Activated CD8-positive, alpha-beta memory T cell treated with anti-CD3 and anti-CD28 coated beads, Interleukin-2, amount 10 ng/mL, durations not matched to agents 7 days and 5 days (primary cell): ENCODE results near the gene COL23A1. TPM values are rescaled to one million over a fixed set of nuclear protein-coding genes. Genes with fewer than 3 reads are reported as not detected.
A peak's percentile ranks its signal among the peaks of the same experiment; 100 is the strongest.

Experiments used
- ATAC-seq: fragments of 150-1000 bp; cut with Tn5 transposase; one replicate; pipeline ENCODE4 v1.10.0; 2021; ENCODE audit warnings: moderate library complexity
- CTCF ChIA-PET: fragments of 350-600 bp; sonication (Branson Sonifier 250); formaldehyde crosslinking; loops from one replicate; lab custom pipeline; 2021; ENCODE audit warnings: antibody characterized with exemption; lab: Charles Lee
- DNase-seq: peaks from one replicate; pipeline ENCODE4 v3.0.0-alpha.2; 2020
- H3K27ac Mint-ChIP-seq: one replicate; pipeline ENCODE4 v1.8.0; 2021; ENCODE audit warnings: mild to moderate bottlenecking, mixed read lengths
- H3K27me3 Mint-ChIP-seq: one replicate; pipeline ENCODE4 v1.8.0; 2021; ENCODE audit warnings: mixed read lengths
- H3K36me3 Mint-ChIP-seq: one replicate; pipeline ENCODE4 v1.8.0; 2021; ENCODE audit warnings: mild to moderate bottlenecking, mixed read lengths
- H3K4me1 Mint-ChIP-seq: one replicate; pipeline ENCODE4 v1.8.0; 2021; ENCODE audit warnings: mixed read lengths
- H3K4me3 Mint-ChIP-seq: one replicate; pipeline ENCODE4 v1.8.0; 2021; ENCODE audit warnings: mild to moderate bottlenecking, moderate library complexity, mixed read lengths
- H3K9me3 Mint-ChIP-seq: one replicate; pipeline ENCODE4 v1.8.0; 2022; ENCODE audit warnings: low read depth, mixed read lengths
- total RNA-seq, 2 experiments: library from RNA; stranded (reverse); gene quantifications; one replicate each; pipeline ENCODE4 v1.2.3, GENCODE V29; 2021

Gene COL23A1
- total RNA-seq = under 1 TPM; 0.18 to 0.19 TPM

DNA sequence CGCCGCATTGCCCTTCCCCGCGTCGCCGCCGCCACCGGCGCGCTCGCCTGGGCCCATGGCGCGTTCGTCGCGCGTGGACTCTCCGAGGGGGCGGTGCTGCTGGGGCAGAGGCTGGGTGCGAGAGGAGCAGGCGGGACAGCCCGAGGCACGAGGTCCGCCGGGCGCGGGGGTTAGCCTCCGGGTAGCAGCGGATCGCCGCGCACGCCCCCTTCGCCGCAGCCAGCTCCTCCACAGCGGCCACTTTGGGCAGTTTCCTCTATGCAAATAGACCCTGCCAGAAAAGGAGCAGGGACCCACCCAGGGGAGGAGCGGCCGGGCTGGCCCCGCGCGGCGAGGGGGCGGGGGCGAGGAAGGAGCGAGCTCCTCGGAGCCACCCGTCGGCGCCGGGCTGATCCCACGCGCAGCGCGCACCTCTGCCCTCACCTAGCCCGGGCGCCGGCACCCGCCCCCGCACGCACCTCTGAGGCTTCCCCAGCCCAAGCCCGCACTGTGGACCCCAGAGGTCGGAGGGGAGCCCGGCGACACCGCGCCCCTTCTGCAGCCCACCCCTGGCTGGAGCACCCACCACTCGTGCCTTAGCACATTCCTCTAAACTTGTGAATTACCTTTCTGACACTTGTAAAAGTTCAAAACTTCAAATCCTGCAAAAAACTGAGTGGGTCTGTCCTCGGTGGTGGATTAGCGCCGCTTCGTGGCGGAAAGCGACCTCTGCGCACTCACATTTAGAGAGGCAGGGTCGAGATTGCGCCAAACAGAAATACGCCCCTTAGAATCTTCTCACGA is at the start of gene COL23A1:
TSS of gene COL23A1 (minus strand) at position 253 of the 783 bp plus-strand sequence.
- peak; percentile 45 for DNase-seq
- H3K27me3 Mint-ChIP-seq = peaks cover 52% of the 10 kb centered on the region
- peak within 1 kb of the TSS; percentile 16 for H3K4me3 Mint-ChIP-seq

DNA sequence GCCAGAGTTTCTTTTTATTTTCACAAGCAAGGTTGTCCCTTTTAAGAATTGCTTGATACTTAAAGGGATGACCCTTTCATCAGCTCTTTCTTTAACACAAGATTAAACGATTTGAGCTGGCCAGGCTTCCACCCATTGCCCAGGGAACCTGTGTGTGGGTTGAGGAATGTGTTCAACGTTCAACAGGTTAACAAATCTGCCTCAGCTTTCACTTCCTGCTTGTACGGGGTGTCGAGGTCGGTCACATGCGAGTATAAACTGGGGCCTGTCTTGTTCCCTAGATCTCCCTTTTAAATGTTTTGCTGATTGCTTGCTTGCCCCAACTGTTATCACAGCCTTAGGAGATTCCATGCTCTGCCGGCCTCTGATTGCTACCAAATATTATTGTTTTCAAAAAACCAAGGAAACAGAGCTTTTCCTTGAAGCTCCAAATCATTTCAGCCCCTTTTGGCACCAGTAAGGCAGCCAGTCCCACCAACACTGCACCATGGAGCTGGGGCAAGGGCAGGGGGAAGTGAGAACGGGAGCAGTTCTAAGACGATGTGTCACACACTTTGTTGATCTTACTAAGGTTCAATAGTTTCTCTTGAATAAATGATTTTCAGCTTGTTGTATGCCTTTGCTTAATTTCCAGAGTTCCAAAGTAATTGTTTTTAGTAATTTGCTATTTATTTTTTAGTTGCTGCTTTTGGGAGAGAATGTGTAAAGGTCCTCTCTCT is 47.3 kb upstream of the COL23A1 start:
- H3K36me3 Mint-ChIP-seq = no peaks in the 10 kb centered on the region
- no peaks in the 10 kb centered on the region for H3K9me3 Mint-ChIP-seq
- ATAC-seq (no peak), DNase-seq (no peak)
- CTCF ChIA-PET = interaction anchor here (1.1 kb wide), 1 partner anchor 14 kb away, joined by 3 read pairs; no protein-coding TSS in a partner anchor
- no peak overlapping the region for H3K4me3 Mint-ChIP-seq
- H3K27ac Mint-ChIP-seq = no peak overlapping the region
- H3K4me1 Mint-ChIP-seq = no peaks in the 10 kb centered on the region
- H3K27me3 Mint-ChIP-seq = peaks cover 15% of the 10 kb centered on the region

More for the DNA sequence above, at the start of gene COL23A1:
- Mint-ChIP-seq H3K4me1 (peaks cover 5% of the 10 kb centered on the region), H3K36me3 (peaks cover 15% of the 10 kb centered on the region), H3K9me3 (peaks cover 13% of the 10 kb centered on the region), H3K27ac (no peak within 1 kb of the TSS)
- CTCF ChIA-PET = interaction anchor here (0.6 to 1.8 kb wide), 3 partner anchors 9 to 36 kb away, joined by 3 to 4 read pairs (median 3); no protein-coding TSS in a partner anchor
- ATAC-seq = peak; percentile 69

DNA sequence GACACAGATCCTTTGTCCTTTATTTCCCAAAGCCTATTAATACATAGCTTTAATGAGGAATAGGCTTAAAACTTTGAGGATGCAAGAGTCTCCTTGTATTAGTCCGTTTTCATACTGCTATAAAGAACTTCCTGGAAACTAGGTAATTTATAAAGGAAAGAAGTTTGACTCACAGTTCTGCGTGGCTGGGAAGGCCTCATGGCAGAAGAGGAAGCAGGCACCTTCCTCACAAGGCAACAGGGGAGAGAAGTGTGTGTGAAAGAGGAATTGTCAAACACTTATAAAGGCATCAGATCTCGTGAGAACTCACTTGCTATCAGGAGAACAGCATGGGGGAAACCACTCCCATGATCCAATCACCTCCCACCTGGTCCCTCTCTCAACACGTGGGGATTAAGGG is 42.1 kb upstream of the COL23A1 start:
- DNase-seq = no peak

DNA sequence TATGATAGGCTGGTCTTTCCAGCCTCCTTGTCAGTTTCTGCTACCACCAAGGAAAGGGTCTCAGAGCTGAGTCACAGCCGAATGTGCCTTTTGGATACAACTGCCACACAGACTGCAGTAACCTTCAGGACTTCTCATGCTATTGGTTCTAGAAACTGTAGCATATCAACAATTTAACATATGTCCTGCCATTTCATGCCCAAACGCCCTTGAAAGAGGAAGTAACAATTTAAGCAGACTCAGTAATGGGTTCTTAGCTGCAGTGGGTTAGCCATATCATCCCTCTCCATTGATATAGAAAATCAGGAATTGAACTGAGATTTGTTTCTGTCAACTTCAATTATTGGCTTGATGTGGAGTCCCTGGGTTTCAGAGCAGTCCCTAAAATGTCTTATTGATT is 40.8 kb upstream of the COL23A1 start:
- H3K36me3 Mint-ChIP-seq = peaks cover 2% of the 10 kb centered on the region
- DNase-seq = no peak
- no peak overlapping the region for H3K27ac Mint-ChIP-seq
- H3K9me3 Mint-ChIP-seq = no peaks in the 10 kb centered on the region
- CTCF ChIA-PET = no interaction called here
- H3K27me3 Mint-ChIP-seq = peaks cover 17% of the 10 kb centered on the region
- H3K4me3 Mint-ChIP-seq = no peak overlapping the region
- H3K4me1 Mint-ChIP-seq = peaks cover 4% of the 10 kb centered on the region
- ATAC-seq = no peak

More for the DNA sequence above, 42.1 kb upstream of the COL23A1 start:
- peaks cover 19% of the 10 kb centered on the region for H3K27me3 Mint-ChIP-seq
- no peak for ATAC-seq
- H3K4me1 Mint-ChIP-seq = peaks cover 4% of the 10 kb centered on the region
- H3K36me3 Mint-ChIP-seq = peaks cover 2% of the 10 kb centered on the region
- no peak overlapping the region for H3K27ac Mint-ChIP-seq
- CTCF ChIA-PET = no interaction called here
- no peaks in the 10 kb centered on the region for H3K9me3 Mint-ChIP-seq
- H3K4me3 Mint-ChIP-seq = no peak overlapping the region

DNA sequence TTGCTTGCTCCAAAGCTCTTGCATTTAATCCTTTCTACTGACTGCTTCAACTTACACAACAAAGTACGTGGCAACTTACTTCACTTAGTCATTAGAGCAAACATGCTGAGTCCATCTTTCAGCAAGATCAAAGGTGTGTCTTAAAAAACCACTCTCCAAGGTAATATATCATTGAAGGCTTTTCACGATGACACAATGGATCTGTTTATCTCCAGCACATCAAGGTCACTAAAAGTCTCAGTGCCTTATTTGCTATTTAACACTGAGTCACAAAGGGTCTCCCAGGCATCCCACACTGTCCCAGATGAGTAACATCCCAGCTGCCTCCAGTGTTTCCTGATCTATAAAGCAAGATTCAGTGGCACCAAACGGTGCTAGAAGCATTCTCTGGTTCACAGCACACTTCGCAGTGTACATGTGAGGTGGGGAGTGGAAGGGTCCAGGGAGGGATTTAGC is 40.3 kb upstream of the COL23A1 start:
- CTCF ChIA-PET = no interaction called here
- ATAC-seq (no peak), DNase-seq (no peak)
- Mint-ChIP-seq H3K4me1 (peaks cover 8% of the 10 kb centered on the region), H3K4me3 (no peak overlapping the region), H3K27ac (no peak overlapping the region), H3K36me3 (peaks cover 2% of the 10 kb centered on the region), H3K27me3 (peaks cover 17% of the 10 kb centered on the region), H3K9me3 (no peaks in the 10 kb centered on the region)

DNA sequence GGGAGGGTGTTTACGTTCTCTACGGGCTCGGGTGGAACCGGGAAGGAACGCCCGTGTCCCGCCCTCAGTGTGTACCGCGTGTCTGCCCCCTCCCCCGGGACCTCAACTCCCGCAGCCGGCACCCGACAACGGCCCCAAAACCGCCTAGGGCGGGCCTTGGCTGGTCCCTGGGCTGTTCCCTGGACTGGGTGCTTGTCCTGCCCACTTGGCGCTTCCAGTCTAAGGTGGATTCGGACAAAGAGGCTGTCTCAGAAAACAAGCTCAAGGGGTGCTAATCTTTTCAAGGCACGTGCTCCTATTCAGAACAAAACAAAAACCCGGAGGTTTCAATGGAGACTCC is 37.0 kb upstream of the COL23A1 start:
- H3K4me1 Mint-ChIP-seq = peaks cover 27% of the 10 kb centered on the region

DNA sequence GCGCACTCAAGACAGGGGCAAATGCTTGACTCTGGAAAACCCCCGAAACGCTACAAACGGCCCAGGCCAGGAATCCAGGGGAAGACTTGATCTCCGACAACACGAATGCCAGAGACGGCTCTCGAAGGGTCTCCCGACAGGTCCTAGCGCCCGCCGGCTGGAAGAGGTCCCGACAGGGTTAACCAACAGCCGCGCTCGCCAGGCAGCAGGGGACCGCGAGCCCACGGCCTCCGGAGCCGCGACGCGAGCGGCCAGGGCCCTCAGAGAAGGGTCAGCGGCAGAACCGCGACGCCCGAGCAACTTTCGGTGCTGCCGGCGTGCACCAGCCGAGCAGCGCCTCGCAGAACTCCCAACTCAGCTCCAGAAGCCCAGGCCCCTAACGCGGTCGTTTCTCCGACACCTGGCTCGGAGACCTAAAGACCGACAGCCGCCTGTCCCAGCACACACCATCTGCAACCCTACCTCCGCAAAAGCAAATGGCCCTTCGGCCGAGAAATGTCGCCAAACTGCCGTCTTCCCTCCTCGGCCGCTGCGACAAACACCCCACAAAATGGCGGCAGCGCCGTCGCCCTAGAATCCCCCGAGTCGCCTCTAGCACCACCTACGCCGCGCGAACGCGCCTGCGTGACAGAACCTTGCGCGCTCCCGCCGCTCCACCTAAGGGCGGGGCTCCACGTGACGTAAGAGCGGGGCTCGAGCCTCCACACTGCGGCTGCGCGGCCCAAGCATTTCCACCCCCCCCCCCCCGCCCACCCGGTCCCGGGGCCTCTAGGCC is 36.5 kb upstream of the COL23A1 start, which contains the start of gene CLK4:
TSS of gene CLK4 (minus strand) at position 567 of the 775 bp plus-strand sequence. CDS start 3,634 bp downstream, outside the sequence.
- Mint-ChIP-seq H3K4me1 (peaks cover 27% of the 10 kb centered on the region), H3K27ac (peak within 1 kb of the TSS; percentile 97)
- DNase-seq = peak; percentile 96

More for the DNA sequence above, 37.0 kb upstream of the COL23A1 start:
- Mint-ChIP-seq H3K9me3 (no peaks in the 10 kb centered on the region), H3K27me3 (peaks cover 4% of the 10 kb centered on the region), H3K36me3 (peaks cover 12% of the 10 kb centered on the region), H3K4me3 (peak overlapping the region; percentile 88), H3K27ac (peak overlapping the region; percentile 54)
- ATAC-seq = no peak
- CTCF ChIA-PET = interaction anchor here (1.2 kb wide), 1 partner anchor 15 kb away, joined by 3 read pairs; no protein-coding TSS in a partner anchor
- no peak for DNase-seq

DNA sequence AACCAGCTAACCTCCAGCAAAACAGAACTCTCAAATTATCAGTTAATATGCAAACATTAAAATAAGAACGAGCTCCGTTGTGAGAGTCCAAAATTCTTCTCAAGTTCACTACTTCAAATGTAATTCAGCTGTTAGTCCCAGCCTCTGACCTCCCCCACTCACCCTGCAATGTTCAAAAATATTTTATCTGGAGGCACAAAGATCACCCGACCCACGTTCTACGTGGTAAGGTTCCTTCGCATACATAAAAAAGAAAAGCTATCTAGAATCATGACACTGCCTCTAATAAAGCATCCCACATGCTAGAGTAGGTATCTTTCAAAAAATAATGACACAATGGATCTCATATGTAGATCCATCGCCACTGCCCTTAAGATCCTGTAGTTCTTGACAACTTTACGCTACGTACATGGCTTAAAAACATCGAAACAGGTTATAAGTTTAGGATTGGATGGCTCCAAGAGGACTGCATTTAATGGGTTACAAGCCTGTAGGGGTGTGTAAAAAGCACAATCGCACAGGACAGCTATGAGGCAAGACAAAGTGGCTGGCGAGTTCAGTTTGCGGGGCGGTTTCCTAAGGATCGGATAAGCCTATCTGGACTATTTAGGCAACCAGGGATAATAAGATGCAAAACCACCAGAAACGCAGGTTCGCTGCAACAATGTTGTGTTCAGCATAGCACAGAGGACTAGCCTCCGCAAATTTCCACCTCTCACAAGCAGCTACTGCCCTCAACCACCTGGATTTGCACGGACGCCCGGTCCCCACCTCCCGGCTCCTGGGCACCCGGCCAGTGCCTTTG is 35.7 kb upstream of the COL23A1 start:
- Mint-ChIP-seq H3K27me3 (peaks cover 4% of the 10 kb centered on the region), H3K4me1 (peaks cover 27% of the 10 kb centered on the region), H3K27ac (peak overlapping the region; percentile 97), H3K4me3 (peak overlapping the region; percentile 88), H3K9me3 (no peaks in the 10 kb centered on the region), H3K36me3 (peaks cover 22% of the 10 kb centered on the region)
- CTCF ChIA-PET = interaction anchor here (1.0 to 1.2 kb wide), 3 partner anchors 10 to 35 kb away, joined by 3 read pairs; no protein-coding TSS in a partner anchor
- peak; percentile 34 for ATAC-seq
- DNase-seq = no peak

More for the DNA sequence above, 36.5 kb upstream of the COL23A1 start, which contains the start of gene CLK4:
- peak; percentile 91 for ATAC-seq
- Mint-ChIP-seq H3K9me3 (no peaks in the 10 kb centered on the region), H3K36me3 (peaks cover 16% of the 10 kb centered on the region), H3K27me3 (peaks cover 4% of the 10 kb centered on the region), H3K4me3 (peak within 1 kb of the TSS; percentile 88)
- CTCF ChIA-PET = interaction anchor here (1.2 kb wide), 2 partner anchors 15 to 36 kb away, joined by 3 read pairs; no protein-coding TSS in a partner anchor

DNA sequence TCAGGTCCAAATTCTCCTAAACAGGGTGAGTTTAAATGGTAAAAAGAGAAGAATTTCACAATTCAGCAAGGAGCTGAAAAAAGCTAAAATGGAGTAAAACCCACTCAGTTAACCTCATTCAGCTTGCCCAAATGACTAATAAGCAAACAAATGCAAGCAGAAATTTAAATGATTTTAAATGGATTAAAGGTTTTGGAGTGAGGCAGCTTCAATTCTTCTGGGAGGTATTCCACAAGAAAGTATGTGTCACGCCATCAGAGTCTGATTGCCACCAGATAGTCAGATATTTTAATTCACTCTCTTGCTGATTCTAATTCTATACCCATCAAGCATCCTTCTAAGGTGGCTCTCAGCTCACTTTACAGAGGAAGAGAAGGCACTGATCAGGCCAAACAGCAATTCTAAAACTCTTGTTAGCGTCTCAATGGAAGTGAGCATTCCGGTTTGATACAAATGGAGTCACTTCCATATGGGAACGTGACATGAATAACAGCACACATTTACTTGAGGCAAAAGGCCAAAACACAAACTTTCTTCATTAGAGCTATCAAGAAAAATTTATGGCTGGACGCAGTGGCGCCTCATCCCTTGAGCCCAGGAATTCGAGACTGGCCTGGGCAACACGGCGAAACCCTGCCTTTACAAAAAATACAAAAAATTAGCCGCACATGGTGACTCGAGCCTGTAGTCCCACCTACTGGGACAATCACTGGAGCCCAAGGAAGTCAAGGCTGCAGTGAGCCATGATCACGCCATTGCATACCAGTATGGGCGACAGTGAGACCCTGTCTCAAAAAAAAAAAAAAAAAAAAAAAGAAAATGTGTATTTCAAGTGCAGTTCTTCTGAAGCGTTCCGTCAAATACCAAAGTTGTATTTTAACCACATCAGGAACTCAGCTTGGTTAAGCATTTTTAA is 34.7 kb upstream of the COL23A1 start:
- CTCF ChIA-PET = interaction anchor here (0.8 to 1.6 kb wide), 7 partner anchors 9 to 390 kb away, joined by 3 to 5 read pairs (median 3); partner anchors contain the start of gene COL23A1

DNA sequence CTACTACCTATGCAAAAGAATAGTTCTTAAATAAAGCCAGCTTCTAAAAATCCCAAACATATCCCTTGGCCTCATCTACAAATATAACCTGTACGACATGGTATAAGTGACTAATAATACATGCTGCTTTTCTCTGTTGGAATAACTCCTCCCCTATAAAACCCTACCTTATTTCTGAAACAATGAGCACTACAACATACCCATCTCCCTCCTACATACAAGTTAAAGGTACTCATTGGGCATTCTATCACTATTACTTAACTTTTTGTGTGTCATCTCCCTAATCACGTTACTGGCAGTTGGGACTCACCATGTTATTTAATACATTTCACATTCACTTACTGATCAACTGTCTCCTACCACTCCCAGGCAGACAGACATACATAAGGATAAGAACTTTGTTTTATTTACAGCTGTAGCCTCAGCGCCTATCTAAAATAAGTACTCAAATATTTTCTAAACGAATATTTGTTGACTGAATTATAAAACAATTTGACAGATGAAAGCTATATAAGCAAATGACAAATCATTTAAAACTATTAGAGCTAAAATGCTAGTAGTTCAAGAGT is 32.6 kb upstream of the COL23A1 start:
- H3K9me3 Mint-ChIP-seq = no peaks in the 10 kb centered on the region
- CTCF ChIA-PET = interaction anchor here (1.4 kb wide), 1 partner anchor 10 kb away, joined by 5 read pairs; no protein-coding TSS in a partner anchor
- DNase-seq = no peak
- ATAC-seq = no peak
- no peak overlapping the region for H3K4me3 Mint-ChIP-seq
- H3K27me3 Mint-ChIP-seq = no peaks in the 10 kb centered on the region
- peaks cover 48% of the 10 kb centered on the region for H3K36me3 Mint-ChIP-seq
- no peak overlapping the region for H3K27ac Mint-ChIP-seq
- H3K4me1 Mint-ChIP-seq = peaks cover 36% of the 10 kb centered on the region

More for the DNA sequence above, 34.7 kb upstream of the COL23A1 start:
- DNase-seq = no peak
- H3K27me3 Mint-ChIP-seq = no peaks in the 10 kb centered on the region
- no peak for ATAC-seq
- H3K9me3 Mint-ChIP-seq = no peaks in the 10 kb centered on the region
- H3K36me3 Mint-ChIP-seq = peaks cover 32% of the 10 kb centered on the region
- peak overlapping the region; percentile 88 for H3K4me3 Mint-ChIP-seq
- H3K27ac Mint-ChIP-seq = peak overlapping the region; percentile 97
- peaks cover 27% of the 10 kb centered on the region for H3K4me1 Mint-ChIP-seq

DNA sequence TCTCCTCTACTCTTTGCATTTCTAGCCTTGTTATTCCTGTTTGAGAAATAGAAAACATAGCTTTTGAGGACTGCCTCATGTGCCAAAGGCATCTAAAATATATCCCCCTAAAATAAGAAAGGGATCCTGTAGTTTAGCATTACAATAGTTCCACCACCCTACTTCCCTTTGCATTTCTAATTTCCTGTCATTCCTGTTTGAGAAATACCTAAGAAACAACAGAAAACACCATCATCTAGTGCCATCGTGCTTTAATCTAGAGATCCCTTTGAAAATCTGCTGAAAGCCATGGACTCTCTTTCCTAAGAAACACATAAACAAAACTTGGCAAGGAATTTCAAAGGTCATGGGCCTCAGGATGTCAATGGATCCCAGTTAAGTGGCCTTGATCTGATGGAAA is 29.2 kb upstream of the COL23A1 start:
- no peak overlapping the region for H3K27ac Mint-ChIP-seq
- ATAC-seq = no peak

More for the DNA sequence above, 29.2 kb upstream of the COL23A1 start:
- peaks cover 20% of the 10 kb centered on the region for H3K4me1 Mint-ChIP-seq
- H3K4me3 Mint-ChIP-seq = no peak overlapping the region
- H3K36me3 Mint-ChIP-seq = peaks cover 68% of the 10 kb centered on the region
- no peaks in the 10 kb centered on the region for H3K27me3 Mint-ChIP-seq
- no peak for DNase-seq
- H3K9me3 Mint-ChIP-seq = no peaks in the 10 kb centered on the region
- CTCF ChIA-PET = no interaction called here
